AG09319 (cell line): ENCODE results near the gene LRRC72.
"Not testable (repeated sequence)": the region's sequence is repeated elsewhere in the genome, so short reads cannot be mapped to it uniquely, and the experiment has no call there.

ENCODE experiments used
- DNase-seq: peaks from one replicate; pipeline ENCODE4 v3.0.0-alpha.2; 2010; ENCODE audit warnings: low read depth; ENCODE audit errors: extremely low read depth
- TF ChIP-seq, protein P1 (sequence below): IDR thresholded peaks from 2 replicates; pipeline ENCODE4 v1.5.1; 2011; ENCODE audit warnings: low read depth, mild to moderate bottlenecking, inconsistent platforms, low read length, moderate library complexity

LRRC72 gene

GRCh38 chr7:16494551-16494950 lies 32.1 kb upstream of the LRRC72 start:
- DNase-seq = no peak
- TF ChIP-seq, protein P1, sequence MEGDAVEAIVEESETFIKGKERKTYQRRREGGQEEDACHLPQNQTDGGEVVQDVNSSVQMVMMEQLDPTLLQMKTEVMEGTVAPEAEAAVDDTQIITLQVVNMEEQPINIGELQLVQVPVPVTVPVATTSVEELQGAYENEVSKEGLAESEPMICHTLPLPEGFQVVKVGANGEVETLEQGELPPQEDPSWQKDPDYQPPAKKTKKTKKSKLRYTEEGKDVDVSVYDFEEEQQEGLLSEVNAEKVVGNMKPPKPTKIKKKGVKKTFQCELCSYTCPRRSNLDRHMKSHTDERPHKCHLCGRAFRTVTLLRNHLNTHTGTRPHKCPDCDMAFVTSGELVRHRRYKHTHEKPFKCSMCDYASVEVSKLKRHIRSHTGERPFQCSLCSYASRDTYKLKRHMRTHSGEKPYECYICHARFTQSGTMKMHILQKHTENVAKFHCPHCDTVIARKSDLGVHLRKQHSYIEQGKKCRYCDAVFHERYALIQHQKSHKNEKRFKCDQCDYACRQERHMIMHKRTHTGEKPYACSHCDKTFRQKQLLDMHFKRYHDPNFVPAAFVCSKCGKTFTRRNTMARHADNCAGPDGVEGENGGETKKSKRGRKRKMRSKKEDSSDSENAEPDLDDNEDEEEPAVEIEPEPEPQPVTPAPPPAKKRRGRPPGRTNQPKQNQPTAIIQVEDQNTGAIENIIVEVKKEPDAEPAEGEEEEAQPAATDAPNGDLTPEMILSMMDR = no peak

- no peak for DNase-seq
- TF ChIP-seq, protein P1 = no peak
Measured at GRCh38 chr7:16494955-16495719, 31.5 kb upstream of the LRRC72 start.

DNA sequence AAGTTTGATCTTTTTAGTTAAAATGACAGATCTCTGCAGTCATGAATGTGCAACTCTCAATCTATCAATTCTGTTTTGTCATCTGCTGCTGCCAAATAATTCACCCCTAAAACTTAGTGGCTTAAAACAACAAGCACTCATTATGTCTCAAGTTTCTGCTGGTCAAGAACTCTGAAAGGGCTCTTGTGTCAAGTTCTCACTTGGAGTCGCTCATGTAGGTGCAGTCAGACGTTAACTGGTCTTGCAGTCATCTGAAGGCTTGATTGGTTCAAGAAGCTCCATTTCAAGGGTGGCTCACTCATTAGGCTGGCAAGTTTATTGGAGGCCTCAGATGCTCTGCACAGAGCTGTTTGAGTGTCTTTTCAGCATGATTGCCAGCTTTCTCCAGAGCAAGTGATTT lies 28.5 kb upstream of the LRRC72 start:
- no peak for DNase-seq
- TF ChIP-seq, protein P1 = no peak

DNA sequence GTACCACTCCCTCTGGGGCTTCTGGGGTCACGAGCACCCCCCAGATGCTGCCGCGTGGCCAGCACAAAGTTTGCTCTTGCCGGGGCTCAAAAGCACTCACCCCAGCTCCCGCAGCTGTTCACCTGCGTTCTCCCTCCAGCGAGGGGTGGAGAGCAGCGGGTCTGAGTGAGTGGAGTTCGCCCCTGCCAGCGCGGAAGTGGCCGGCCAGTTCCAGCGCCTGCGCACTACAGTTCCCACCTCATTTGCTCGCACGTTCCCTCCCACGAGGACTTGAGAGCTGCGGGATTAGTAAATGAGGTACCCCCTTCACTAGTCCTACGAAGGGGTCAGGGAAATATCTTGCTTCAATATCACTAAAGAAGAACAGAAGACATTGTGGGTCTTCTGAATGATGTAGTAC lies 24.3 kb upstream of the LRRC72 start:
- DNase-seq = no peak
- TF ChIP-seq, protein P1 = no peak

- no peak for DNase-seq
- TF ChIP-seq, protein P1 = no peak
Measured at GRCh38 chr7:16504019-16504418, 22.6 kb upstream of the LRRC72 start.

GRCh38 chr7:16506422-16506821 lies 20.2 kb upstream of the LRRC72 start:
- DNase-seq = not testable (repeated sequence)

- TF ChIP-seq, protein P1 = no peak
- DNase-seq = no peak
Measured at GRCh38 chr7:16509829-16510228, 16.8 kb upstream of the LRRC72 start.

DNA sequence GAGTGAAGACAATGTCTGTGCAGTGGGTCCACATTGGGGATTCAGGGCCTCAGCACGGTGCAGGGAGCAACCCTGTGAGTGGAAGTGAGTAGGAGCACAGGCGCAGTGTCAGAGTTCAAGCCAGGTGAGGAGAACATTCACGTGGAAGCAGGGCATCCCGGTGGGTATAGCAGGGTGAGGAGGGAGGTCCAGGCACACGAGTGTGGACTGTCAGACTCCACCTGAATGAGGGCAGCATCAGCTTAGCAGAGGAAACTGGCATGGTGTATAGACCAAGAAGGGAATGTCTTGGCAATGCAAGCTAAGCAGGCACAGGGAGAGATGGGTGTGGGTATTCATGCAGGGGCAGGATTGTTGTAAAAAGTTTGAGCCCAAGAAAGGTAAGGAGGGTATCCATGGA lies 15.3 kb upstream of the LRRC72 start:
- no peak for DNase-seq
- TF ChIP-seq, protein P1 = no peak
